BLaER1 treated with 17β-estradiol and CSF1 and Interleukin-3, amounts not matched to agents 10 nM and 100 nM (cell line): ENCODE results near the gene WNK2.

Experiments
- H3K27ac ChIP-seq, 11 experiments: shearing (Covaris generic); formaldehyde crosslinking; 2 replicates each; pipeline ENCODE4 v1.8.1; 2022
- H3K27me3 ChIP-seq, 11 experiments: shearing (Covaris generic); formaldehyde crosslinking; 2 replicates each; pipeline ENCODE4 v1.8.1; 2022
- H3K36me3 ChIP-seq, 11 experiments: shearing (Covaris generic); formaldehyde crosslinking; 2 replicates each; pipeline ENCODE4 v1.8.1; 2022
- H3K4me1 ChIP-seq, 10 experiments: shearing (Covaris generic); formaldehyde crosslinking; 2 replicates each; pipeline ENCODE4 v1.8.1; 2022
- H3K4me2 ChIP-seq, 11 experiments: shearing (Covaris generic); formaldehyde crosslinking; 2 replicates each; pipeline ENCODE4 v1.8.1; 2022
- H3K4me3 ChIP-seq, 10 experiments: shearing (Covaris generic); formaldehyde crosslinking; 2 replicates each; pipeline ENCODE4 v1.8.1; 2022
- H3K9ac ChIP-seq, 11 experiments: shearing (Covaris generic); formaldehyde crosslinking; 2 replicates each; pipeline ENCODE4 v1.8.1; 2022
- H3K9me3 ChIP-seq, 11 experiments: shearing (Covaris generic); formaldehyde crosslinking; replicated peaks in 1 of 11; 2 replicates each; pipeline ENCODE4 v1.8.1; 2022
- H4K20me1 ChIP-seq, 11 experiments: shearing (Covaris generic); formaldehyde crosslinking; 2 replicates each; pipeline ENCODE4 v1.8.1; 2022
- Cebpa-rat ChIP-seq, 11 experiments: shearing (Covaris generic); IDR thresholded peaks; 2 replicates each; pipeline ENCODE4 v1.8.1; 2022

Gene WNK2

GRCh38 chr9:93154293-93154903 lies 29.5 kb upstream of the WNK2 start:
- no peak overlapping the region for H3K4me3 ChIP-seq
- no peak for TF ChIP-seq Cebpa-rat (IDR thresholded peaks at IDR 0.05)
- peaks cover 25 to 72% (median 52%) of the 10 kb centered on the region in 10 experiments for H3K4me1 ChIP-seq
- 0 out of 22 replicates have a peak overlapping the region, but pooled peaks of 1 of the 11 experiments have one; percentile 10 for H3K27ac ChIP-seq
- H3K27me3 ChIP-seq, result no peaks in the 10 kb centered on the region
- H3K4me2 ChIP-seq, result peak overlapping the region in 6 of 11 experiments; percentile 10 to 40 (median 26); a peak in 6 of 22 replicates
- no peak overlapping the region for H3K9ac ChIP-seq
- no peaks in the 10 kb centered on the region for H4K20me1 ChIP-seq
- H3K9me3 ChIP-seq, result peaks cover 0 to 5% (median 0%) of the 10 kb centered on the region in 11 experiments; a peak in 1 of 22 replicates
- no peaks in the 10 kb centered on the region for H3K36me3 ChIP-seq

- no peaks in the 10 kb centered on the region for H3K36me3 ChIP-seq
- no peaks in the 10 kb centered on the region for H4K20me1 ChIP-seq
- H3K4me3 ChIP-seq, result no peak overlapping the region
- H3K9me3 ChIP-seq, result peaks cover 0 to 5% (median 0%) of the 10 kb centered on the region in 11 experiments; a peak in 1 of 22 replicates
- no peak for TF ChIP-seq Cebpa-rat (IDR thresholded peaks at IDR 0.05)
- H3K9ac ChIP-seq, result no peak overlapping the region; a peak in 1 of 22 replicates
- peaks cover 20 to 71% (median 47%) of the 10 kb centered on the region in 10 experiments for H3K4me1 ChIP-seq
- H3K27me3 ChIP-seq, result no peaks in the 10 kb centered on the region
- peak overlapping the region in 9 of 11 experiments; percentile 8 to 63 (median 45); a peak in 16 of 22 replicates for H3K4me2 ChIP-seq
- H3K27ac ChIP-seq, result peak overlapping the region in 4 of 11 experiments; percentile 5 to 51 (median 48); a peak in 6 of 22 replicates
Observed at GRCh38 chr9:93155716-93156474, 28.0 kb upstream of the WNK2 start.

- no peaks in the 10 kb centered on the region for H3K36me3 ChIP-seq
- H3K9ac ChIP-seq, result no peak overlapping the region
- peaks cover 0 to 5% (median 0%) of the 10 kb centered on the region in 11 experiments; a peak in 1 of 22 replicates for H3K9me3 ChIP-seq
- H3K27me3 ChIP-seq, result no peaks in the 10 kb centered on the region
- no peak overlapping the region for H3K4me3 ChIP-seq
- H3K4me2 ChIP-seq, result peak overlapping the region in 9 of 11 experiments; percentile 8 to 63 (median 45); a peak in 15 of 22 replicates
- peak overlapping the region in 4 of 11 experiments; percentile 5 to 51 (median 48); a peak in 6 of 22 replicates for H3K27ac ChIP-seq
- peaks cover 13 to 68% (median 44%) of the 10 kb centered on the region in 10 experiments; a peak in 19 of 20 replicates for H3K4me1 ChIP-seq
- TF ChIP-seq Cebpa-rat (IDR thresholded peaks at IDR 0.05), result no peak
- H4K20me1 ChIP-seq, result no peaks in the 10 kb centered on the region
Observed at GRCh38 chr9:93156475-93157008, 27.4 kb upstream of the WNK2 start.

GRCh38 chr9:93159601-93160471 lies 24.1 kb upstream of the WNK2 start:
- no peaks in the 10 kb centered on the region for H3K36me3 ChIP-seq
- H3K27me3 ChIP-seq, result no peaks in the 10 kb centered on the region
- no peak overlapping the region for H3K4me3 ChIP-seq
- TF ChIP-seq Cebpa-rat (IDR thresholded peaks at IDR 0.05), result no peak
- H3K4me1 ChIP-seq, result peaks cover 8 to 43% (median 26%) of the 10 kb centered on the region in 10 experiments; a peak in 18 of 20 replicates
- H4K20me1 ChIP-seq, result no peaks in the 10 kb centered on the region
- no peak overlapping the region; a peak in 1 of 22 replicates for H3K9ac ChIP-seq
- H3K4me2 ChIP-seq, result peak overlapping the region in 8 of 11 experiments; percentile 0 to 64 (median 13); a peak in 11 of 22 replicates
- peaks cover 0 to 5% (median 0%) of the 10 kb centered on the region in 11 experiments; a peak in 1 of 22 replicates for H3K9me3 ChIP-seq
- H3K27ac ChIP-seq, result no peak overlapping the region

- TF ChIP-seq Cebpa-rat (IDR thresholded peaks at IDR 0.05), result no peak
- H3K9ac ChIP-seq, result no peak overlapping the region
- H3K4me3 ChIP-seq, result no peak overlapping the region
- no peaks in the 10 kb centered on the region for H3K36me3 ChIP-seq
- H3K9me3 ChIP-seq, result 0 out of 22 replicates have a peak, but pooled peaks cover 0 to under 1% (median 0%) of the 10 kb centered on the region in 11 experiments
- peaks cover 4 to 25% (median 11%) of the 10 kb centered on the region in 10 experiments; a peak in 14 of 20 replicates for H3K4me1 ChIP-seq
- no peaks in the 10 kb centered on the region for H3K27me3 ChIP-seq
- H3K27ac ChIP-seq, result no peak overlapping the region
- no peaks in the 10 kb centered on the region for H4K20me1 ChIP-seq
- H3K4me2 ChIP-seq, result no peak overlapping the region
Observed at GRCh38 chr9:93161786-93162562, 22.0 kb upstream of the WNK2 start.

- H3K27ac ChIP-seq, result no peak overlapping the region
- no peaks in the 10 kb centered on the region for H3K27me3 ChIP-seq
- no peak overlapping the region for H3K9ac ChIP-seq
- TF ChIP-seq Cebpa-rat (IDR thresholded peaks at IDR 0.05), result no peak
- no peaks in the 10 kb centered on the region for H3K36me3 ChIP-seq
- H3K4me3 ChIP-seq, result no peak overlapping the region
- no peaks in the 10 kb centered on the region for H3K9me3 ChIP-seq
- H4K20me1 ChIP-seq, result no peaks in the 10 kb centered on the region
- no peak overlapping the region for H3K4me2 ChIP-seq
- peaks cover 4 to 13% (median 9%) of the 10 kb centered on the region in 10 experiments; a peak in 14 of 20 replicates for H3K4me1 ChIP-seq
Observed at GRCh38 chr9:93164085-93164484, 19.9 kb upstream of the WNK2 start.

GRCh38 chr9:93166699-93167098 lies 17.2 kb upstream of the WNK2 start:
- H3K27me3 ChIP-seq, result no peaks in the 10 kb centered on the region
- H3K9ac ChIP-seq, result no peak overlapping the region
- no peak overlapping the region for H3K4me2 ChIP-seq
- no peak overlapping the region for H3K4me3 ChIP-seq
- H3K36me3 ChIP-seq, result no peaks in the 10 kb centered on the region
- no peak overlapping the region for H3K27ac ChIP-seq
- H3K9me3 ChIP-seq, result no peaks in the 10 kb centered on the region; a peak in 1 of 22 replicates
- H4K20me1 ChIP-seq, result no peaks in the 10 kb centered on the region
- no peak for TF ChIP-seq Cebpa-rat (IDR thresholded peaks at IDR 0.05)
- H3K4me1 ChIP-seq, result no peaks in the 10 kb centered on the region

GRCh38 chr9:93167185-93167584 lies 16.8 kb upstream of the WNK2 start:
- no peak overlapping the region for H3K4me2 ChIP-seq
- no peaks in the 10 kb centered on the region for H3K36me3 ChIP-seq
- no peak overlapping the region for H3K27ac ChIP-seq
- H3K4me3 ChIP-seq, result no peak overlapping the region
- no peaks in the 10 kb centered on the region for H3K27me3 ChIP-seq
- no peaks in the 10 kb centered on the region for H4K20me1 ChIP-seq
- TF ChIP-seq Cebpa-rat (IDR thresholded peaks at IDR 0.05), result no peak
- H3K4me1 ChIP-seq, result no peaks in the 10 kb centered on the region
- no peak overlapping the region for H3K9ac ChIP-seq
- no peaks in the 10 kb centered on the region; a peak in 1 of 22 replicates for H3K9me3 ChIP-seq
